Measurements from ENCODE around the gene PCSK6.

The PCSK6 gene

DNA sequence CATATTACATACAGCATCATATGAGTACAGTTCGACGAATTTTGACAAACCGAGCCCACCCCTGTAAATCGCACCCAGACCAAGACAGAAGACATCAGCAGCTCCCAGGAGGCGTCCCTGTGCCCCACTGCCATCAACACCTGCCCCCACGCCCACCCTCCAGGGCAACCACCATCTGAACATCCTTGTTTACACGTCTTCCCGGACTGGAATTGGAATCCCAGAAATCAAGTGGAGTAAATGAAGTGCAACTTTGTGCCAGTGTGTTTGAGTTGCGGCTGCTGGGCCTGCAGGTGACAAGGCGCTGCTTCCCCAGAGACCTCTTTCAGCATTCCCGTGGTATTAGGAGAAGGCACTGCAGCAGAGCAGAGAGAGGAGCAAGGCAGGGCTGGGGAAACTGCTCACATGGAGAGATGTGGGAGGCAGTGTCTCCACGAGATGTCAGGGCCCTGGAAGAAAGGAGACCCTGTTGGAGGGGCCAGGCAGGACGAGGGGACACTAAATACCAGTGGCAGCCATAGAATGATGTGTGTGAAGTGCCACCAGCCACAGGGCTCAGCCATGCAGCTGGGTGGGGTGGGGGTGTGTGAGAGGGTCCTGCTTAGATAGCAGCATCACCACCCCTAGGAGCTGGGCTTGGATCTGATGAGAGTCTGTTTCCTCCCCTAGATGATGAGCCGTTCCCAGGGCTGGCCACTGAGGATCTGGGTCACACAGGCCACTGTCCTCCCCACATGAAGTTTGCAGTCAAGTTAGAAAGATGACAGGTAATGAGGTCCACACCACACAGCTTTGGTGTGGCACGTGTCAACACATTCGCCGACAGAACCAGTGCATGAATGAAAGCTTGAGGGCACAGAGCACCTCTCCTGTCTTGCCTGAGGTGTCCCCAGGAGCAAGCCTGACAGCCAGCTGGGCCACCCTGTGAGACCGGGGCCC is 33.4 kb upstream of the PCSK6 start:
- no peak for DNase-seq

DNA sequence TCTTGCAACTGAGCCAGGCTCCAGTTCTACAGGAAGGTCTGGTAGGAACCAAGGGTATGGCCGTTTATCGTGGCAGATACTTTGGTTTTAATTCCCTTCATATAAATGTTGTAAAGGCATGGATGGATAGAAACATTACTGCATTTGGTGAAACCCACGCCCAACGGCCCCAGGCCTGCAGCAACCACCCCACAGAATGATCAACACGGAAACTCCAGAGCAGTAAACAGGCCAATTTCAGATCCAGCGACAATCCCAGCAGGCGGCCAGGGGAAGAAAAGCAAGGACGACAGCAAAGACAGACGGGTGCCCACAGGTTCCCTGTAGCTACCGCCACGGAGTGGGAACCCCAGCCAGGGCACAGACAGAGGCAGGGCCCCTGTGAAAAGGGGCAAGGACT is 32.6 kb upstream of the PCSK6 start:
- DNase-seq = no peak

GRCh38 chr15:101521591-101521990 is 32.1 kb upstream of the PCSK6 start:
- DNase-seq = peak; percentile 82

DNA sequence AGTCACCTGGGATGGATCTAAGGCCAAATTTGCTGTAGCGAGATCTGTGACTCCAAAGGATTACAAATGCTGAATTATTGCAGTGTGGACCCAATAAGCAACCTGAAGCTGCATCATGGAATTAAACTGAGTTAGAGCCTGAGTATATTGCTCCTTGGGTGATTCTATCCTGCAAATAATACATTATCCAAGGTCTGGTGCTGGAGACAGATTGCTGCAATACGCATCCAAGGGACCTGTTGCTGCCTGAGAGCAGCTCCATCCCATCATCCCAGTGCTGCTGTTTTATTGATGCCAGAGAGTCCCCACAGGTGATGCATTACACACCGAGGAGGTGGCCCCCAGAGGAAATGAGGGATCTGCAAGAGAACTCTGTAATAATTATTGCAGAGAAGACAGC is 31.6 kb upstream of the PCSK6 start:
- DNase-seq = no peak

DNA sequence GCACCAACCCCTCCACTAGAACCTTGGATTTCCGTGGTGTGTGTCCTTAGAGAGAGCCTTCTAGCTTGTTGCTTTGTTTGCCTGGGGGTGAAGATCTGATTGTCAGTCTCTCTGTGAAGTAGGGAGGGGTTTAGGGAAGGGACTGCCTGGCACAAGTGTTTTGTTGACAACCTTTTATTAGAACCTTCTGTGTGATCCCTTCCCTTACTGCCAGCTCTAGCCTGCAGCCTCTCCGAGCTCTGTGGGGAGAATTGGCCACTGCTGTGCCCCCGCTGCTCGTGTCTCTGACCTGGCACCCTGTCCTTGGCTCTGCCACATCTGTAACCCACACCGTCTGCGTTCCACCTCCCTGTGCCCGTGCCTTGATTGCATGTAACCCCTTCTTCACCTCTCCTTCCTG is 30.9 kb upstream of the PCSK6 start:
- DNase-seq = no peak

GRCh38 chr15:101517504-101517903 is 28.0 kb upstream of the PCSK6 start:
- no peak for DNase-seq

DNA sequence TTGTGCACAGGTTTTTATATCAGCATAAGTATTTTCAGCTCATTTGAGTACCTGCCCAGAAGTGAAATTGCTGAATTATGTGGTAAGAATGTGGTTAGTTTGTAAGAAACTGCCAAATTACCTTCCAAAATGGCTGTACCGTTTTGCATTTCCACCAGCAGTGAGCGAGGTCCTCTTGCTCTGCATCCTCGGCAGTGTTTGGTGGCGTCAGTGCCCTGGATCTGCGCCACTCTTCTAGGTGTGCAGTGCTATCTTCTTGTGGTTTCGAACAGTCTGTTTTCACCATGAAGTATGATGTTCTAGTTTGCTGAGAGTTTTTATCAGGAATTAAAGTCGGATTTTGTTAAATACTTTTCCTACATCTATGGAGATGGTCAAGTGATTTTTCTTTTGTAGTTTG is 24.8 kb upstream of the PCSK6 start:
- no peak for DNase-seq

- DNase-seq = no peak
Observed at GRCh38 chr15:101511717-101512116, 22.2 kb upstream of the PCSK6 start.

GRCh38 chr15:101510212-101511197 is 21.0 kb upstream of the PCSK6 start:
- DNase-seq = no peak

GRCh38 chr15:101509279-101509678 is 19.8 kb upstream of the PCSK6 start:
- DNase-seq = no peak

DNA sequence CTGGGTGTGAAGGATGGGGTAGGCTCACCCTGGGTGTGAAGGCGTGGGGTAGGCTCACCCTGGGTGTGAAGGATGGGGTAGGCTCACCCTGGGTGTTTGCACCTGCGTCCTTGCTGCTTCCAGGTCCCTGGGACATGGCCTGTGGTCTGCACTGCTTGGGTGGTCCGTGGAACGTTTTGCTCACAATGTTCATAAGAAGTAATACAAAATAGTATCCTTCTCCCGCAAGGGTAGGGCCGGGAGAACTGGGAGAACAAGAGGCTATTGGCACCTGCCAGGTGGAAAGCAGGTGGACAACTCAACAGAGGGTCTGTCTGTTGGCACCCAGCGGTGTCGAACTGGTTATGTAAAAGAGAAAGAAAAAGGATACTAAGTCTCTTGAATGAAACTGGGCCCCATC is 17.0 kb upstream of the PCSK6 start:
- DNase-seq = no peak

DNA sequence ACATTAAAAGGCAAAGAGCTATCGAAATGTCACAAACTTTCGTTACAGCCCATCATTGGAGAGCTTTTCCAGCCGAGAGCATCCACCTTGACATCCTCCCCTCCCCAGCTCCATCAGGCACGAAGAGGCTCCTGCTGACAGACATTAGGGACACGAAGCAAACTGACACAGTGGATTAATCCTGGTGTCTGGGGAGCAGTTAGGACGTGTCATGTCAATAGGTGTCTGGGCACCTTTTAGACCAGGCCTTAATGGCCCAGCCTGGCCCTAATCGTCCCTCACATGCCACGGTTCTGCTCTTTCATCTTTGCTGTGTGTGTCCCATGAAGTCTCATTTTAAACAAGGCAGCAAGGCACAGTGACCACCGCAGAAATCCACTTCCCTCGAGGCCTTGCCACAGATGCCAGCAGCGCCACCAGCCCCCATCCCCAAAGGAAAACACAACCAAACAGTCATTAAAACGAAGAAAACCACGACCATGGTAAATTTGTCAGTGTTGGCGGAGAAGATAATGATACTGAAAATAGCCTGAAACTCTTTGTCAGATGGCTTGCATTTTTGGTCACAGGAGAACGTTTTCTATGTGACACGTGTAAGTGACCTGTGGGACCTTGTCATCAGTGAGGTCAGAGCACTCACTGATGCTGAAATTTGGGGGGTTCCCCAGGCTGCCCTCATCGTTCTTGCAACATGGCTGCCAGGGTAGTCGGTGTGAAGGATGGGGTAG is 16.3 kb upstream of the PCSK6 start:
- no peak for DNase-seq

DNA sequence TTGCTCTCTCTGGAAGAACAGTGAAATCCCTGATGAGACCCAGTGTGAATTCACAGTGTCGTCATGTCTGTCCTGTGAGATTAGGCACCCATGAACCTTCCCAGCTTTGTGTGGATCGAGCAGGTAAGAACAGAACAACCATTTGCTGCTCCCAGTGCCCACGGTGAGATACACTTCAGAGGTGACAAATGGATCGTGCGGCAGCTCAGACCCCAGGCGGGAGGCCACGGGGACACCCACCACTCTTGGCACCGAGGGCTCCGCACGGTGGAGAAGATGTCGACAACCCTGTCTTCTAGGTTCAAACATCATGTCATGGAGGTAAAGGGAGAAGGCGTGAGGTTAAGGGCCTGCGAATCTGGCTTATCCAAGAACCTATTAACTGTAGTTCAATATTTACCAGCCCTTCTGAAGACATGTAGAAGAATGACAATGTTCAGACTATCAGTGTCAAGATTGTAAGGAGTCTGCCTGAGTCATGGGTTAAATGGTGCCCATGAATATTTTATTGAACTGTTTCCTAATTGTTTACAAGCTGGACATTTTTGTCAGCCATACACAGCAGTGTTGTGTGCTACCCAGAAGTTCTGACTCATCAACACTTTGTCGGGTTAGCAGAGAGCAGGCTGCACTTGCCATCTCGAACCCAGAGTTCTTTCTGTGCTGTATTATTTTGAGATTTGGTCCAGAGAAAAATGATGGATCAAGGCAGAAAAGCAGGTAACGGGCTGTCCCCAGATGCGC is 15.5 kb upstream of the PCSK6 start:
- DNase-seq = no peak

DNA sequence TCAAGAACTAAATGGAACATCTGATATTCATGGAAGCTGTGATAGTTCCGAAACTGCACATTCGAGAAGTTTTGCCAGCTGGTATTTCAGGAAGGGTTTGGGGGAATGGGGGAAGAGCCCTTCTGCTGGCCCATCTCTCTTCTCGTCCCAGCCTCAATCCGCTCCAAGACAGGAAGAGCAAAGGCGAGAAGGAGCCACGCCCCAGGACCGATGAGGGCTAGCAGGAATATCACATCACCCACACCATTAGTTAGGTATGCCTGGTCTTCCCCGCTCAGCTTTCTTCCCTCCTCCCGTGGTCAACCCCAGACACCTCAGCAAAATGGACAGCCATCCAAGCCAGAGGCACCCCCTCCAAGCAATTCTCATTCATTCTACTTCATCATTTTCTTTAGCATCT is 14.9 kb upstream of the PCSK6 start:
- no peak for DNase-seq

DNA sequence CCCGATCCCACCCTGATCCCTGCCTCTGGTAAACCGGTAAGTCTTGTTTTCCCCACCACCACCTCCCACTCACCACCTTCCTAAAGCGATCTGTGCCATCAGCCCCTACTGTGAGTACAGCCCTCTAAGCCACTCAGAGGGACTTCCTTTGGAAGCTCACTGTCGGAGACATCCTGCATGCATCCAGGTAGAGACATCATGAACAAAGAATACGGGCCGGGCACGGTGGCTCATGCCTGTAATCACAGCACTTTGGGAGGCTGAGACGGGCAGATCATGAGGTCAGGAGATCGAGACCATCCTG is 13.7 kb upstream of the PCSK6 start:
- DNase-seq = no peak

DNA sequence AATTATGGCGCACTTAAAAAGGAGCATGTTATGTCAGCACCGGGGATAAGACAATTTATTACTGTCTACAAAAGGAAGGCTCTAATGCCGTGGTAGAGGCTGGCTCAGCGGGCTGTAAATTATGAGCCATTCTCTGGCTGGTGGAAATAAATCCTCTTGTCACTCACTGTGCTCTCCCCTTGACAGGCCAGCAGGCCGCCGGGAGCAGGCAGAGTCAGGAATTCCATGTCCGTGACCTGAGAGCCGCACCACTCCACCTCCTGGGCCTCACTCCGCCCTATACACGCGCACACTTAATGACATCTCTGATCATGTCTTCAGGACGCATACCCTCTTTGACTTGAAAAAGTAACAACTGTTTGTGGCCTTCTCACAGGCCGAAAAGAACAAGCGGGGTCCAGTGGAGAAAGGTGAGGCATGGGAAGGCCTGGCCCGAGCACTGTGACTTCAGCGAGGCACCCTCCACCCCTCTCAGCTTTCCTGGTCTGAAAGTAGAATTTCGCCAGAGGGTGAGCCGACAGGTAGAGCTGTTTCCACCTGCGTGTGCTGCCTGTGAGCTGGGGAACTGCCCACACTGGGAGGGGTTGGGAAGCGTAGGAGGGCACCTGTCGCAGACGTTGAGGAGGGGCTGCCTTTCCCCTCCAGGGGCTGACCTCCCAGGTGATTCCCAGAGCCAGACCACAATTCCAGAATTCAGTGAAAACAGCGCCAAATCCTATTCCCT is 13.2 kb upstream of the PCSK6 start:
- no peak for DNase-seq

- DNase-seq = peak; percentile 82
Observed at GRCh38 chr15:101501703-101502373, 12.3 kb upstream of the PCSK6 start.

DNA sequence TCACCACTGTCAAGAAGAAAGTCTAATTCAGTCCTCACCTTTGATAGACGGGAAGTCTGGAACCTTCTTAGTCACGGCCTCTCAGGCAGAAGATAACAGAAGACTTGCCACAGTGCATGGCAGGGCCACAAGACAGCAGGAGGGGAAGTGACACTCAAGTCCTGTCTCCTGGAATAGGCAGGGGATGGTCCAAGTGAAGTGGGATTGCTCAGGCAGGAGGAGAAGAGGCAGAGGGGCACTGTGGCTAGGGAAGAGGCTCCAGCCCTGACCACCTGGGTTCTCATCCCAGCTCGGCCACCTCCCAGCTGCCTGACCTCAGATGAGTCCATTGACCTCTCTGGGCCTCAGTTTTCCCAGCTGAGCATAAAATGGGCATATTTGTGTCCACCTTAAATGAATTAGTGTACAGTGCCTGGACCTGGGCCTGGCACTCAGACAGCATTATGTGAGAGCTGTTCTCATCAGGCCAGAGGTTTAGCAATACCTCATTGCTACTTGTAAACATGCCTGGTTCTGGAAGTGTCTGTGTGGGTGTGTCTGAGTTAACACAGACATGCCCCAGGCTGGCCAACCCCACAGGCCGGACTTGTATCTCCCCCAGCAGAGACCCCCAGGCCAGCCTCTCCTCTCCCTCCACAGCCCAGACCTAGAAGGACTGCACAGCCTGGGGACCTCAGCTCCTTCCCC is 11.5 kb upstream of the PCSK6 start:
- DNase-seq = peak; percentile 40

DNA sequence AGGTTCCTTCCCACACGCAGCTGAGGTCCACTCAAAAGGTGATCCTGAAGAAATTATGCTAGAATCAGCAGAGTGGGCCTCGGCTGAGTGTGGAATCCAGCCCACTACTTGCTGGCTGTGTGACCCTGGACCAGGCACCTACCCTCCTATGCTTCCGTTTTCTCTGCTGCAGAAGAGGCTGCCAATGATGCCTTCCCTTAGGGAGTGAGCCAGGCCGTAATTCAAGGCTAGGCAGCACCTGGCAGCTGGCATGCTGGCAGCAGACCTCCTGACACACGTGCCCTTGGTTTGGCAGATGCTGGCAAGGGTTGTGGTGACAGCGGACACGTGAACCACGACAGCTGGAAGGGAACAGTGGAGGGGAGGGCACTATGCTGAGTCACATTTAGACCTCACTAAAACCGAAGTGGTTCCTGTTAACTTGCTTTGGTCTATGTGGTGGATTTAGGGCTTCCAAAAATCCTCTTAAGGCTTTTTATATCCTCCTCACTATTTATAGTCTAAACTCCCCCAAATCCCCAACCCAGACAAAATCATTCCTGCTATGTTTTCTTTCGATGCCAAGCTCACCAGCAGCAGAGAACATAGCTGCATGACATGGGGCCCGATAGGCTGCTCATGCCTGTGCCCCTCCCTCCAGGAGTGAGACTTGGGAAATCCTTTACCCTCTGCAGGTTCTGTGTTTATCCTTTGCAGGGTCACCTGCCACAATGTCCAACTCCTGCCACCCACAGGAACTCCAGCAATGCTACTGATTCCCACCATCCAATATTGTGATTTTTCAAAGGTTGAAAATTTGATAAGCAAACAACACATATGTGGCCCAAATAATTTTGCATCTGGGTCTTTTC is 10.6 kb upstream of the PCSK6 start:
- peak; percentile 92 for DNase-seq

Measured in hematopoietic multipotent progenitor cell treated with erythropoietin and hydrocortisone succinate and interleukin-3 and kit ligand, for 4 days (in vitro differentiated cells).